Measurements from ENCODE around the gene CLDN9. TPM values are rescaled to one million over a fixed set of nuclear protein-coding genes. Genes with fewer than 3 reads are reported as not detected.

The CLDN9 gene
- total and polyA plus RNA-seq, 9 of the 15 experiments (the other 6 are each of a cell fraction or from before 2014, with no cell fraction given): 0.12 to 0.44 (median 0.22) TPM; not detected in 4

GRCh38 chr16:3007957-3008689 is 4.6 kb upstream of the CLDN9 start (continued):
- no peak for TF ChIP-seq JUN (IDR thresholded peaks at IDR 0.05; ENCODE audit: borderline replicate concordance, low read depth, low read length)
- TF ChIP-seq JUN (CRISPR knock-in tag; IDR thresholded peaks at IDR 0.05; ENCODE audit: borderline replicate concordance): no peak
- TF ChIP-seq SREBF2 (CRISPR knock-in tag; IDR thresholded peaks at IDR 0.05): no peak
- no peak for TF ChIP-seq IRF9 (tag; IDR thresholded peaks at IDR 0.05)
- no peak for TF ChIP-seq YY1 (IDR thresholded peaks at IDR 0.05; ENCODE audit: borderline replicate concordance in 1 of 3, control insufficient read depth in 1 of 3, extremely low read depth in 1 of 3, insufficient read depth in 3 of 3, insufficient read length in 1 of 3, insufficient replicate concordance in 2 of 3, low read depth in 1 of 3, low read length in 2 of 3)
- TF ChIP-seq E2F3 (CRISPR knock-in tag; IDR thresholded peaks at IDR 0.05): no peak
- peak; percentile 75; the same call in 1 of the 2 replicates for TF ChIP-seq SMARCE1 (IDR thresholded peaks at IDR 0.05)
- no peak for TF ChIP-seq ZNF707 (CRISPR knock-in tag; conservative IDR thresholded peaks at IDR 0.05)
- no peak for TF ChIP-seq ZNF407 (IDR thresholded peaks at IDR 0.05; ENCODE audit: low read depth)
- TF ChIP-seq HDGF (IDR thresholded peaks at IDR 0.05): peak; percentile 19; the same call in 1 of the 2 replicates
- no peak for TF ChIP-seq KHSRP (IDR thresholded peaks at IDR 0.05)
- TF ChIP-seq POLR2AphosphoS5 (IDR thresholded peaks at IDR 0.05; ENCODE audit: control insufficient read depth, insufficient read depth, low read depth, low read length): no peak
- no peak for TF ChIP-seq IRF2 (CRISPR knock-in tag; IDR thresholded peaks at IDR 0.05)
- TF ChIP-seq SP2 (IDR thresholded peaks at IDR 0.05; ENCODE audit: extremely low read depth, low read depth, low read length, poor library complexity, severe bottlenecking): no peak
- TF ChIP-seq IFI16 (CRISPR knock-in tag; IDR thresholded peaks at IDR 0.05): no peak
- peak; percentile 3; the same call in 1 of the 2 replicates for TF ChIP-seq ATF7 (IDR thresholded peaks at IDR 0.05)
- TF ChIP-seq ATF4 (CRISPR knock-in tag; IDR thresholded peaks at IDR 0.05): no peak
